HepG2 (cell line): ENCODE data around the gene L3MBTL4. TPM values are rescaled to one million over a fixed set of nuclear protein-coding genes. Genes with fewer than 3 reads are reported as not detected.

Source experiments
- ATF7-NPFF ChIP-seq: sonication (generic); formaldehyde crosslinking; IDR thresholded peaks from 2 replicates; pipeline ENCODE4 v1.8.1; 2023; ENCODE audit warnings: mild to moderate bottlenecking, low read depth, missing genetic modification reagents, moderate library complexity
- CSRNP2 ChIP-seq: sonication (generic); formaldehyde crosslinking; conservative IDR thresholded peaks from 2 replicates; pipeline ENCODE4 v1.8.0; 2022; ENCODE audit warnings: low read depth, missing genetic modification reagents
- FOXA3 ChIP-seq: IDR thresholded peaks from 2 replicates; pipeline ENCODE4 v1.6.1; 2016; ENCODE audit warnings: missing genetic modification reagents, missing compliant biosample characterization
- GABPA ChIP-seq, 2 experiments: IDR thresholded peaks; 2 replicates each; pipeline ENCODE4 v1.6.1; 2011 to 2016; ENCODE audit warnings: low read depth in 2 of 2, low read length in 1 of 2, missing biosample characterization in 1 of 2, missing genetic modification characterization in 1 of 2
- HOMEZ ChIP-seq: IDR thresholded peaks from 2 replicates; pipeline ENCODE4 v1.6.1; 2016; ENCODE audit warnings: low read depth
- KDM4B ChIP-seq: sonication (generic); formaldehyde crosslinking; IDR thresholded peaks from 2 replicates; pipeline ENCODE4 v1.4.0; 2020; ENCODE audit warnings: missing genetic modification reagents
- MED1 ChIP-seq: sonication (generic); formaldehyde crosslinking; IDR thresholded peaks from 2 replicates; pipeline ENCODE4 v1.4.0; 2020; ENCODE audit warnings: missing genetic modification reagents
- MEIS1 ChIP-seq: sonication (generic); formaldehyde crosslinking; IDR thresholded peaks from 2 replicates; pipeline ENCODE4 v1.9.0; 2021; ENCODE audit warnings: mild to moderate bottlenecking, missing genetic modification reagents, moderate library complexity, borderline replicate concordance
- PAXIP1 ChIP-seq: sonication (generic); formaldehyde crosslinking; conservative IDR thresholded peaks from 2 replicates; pipeline ENCODE4 v1.4.0; 2020; ENCODE audit warnings: mild to moderate bottlenecking, missing genetic modification reagents, moderate library complexity
- POLR2G ChIP-seq: fragments of 200-400 bp; formaldehyde crosslinking; IDR thresholded peaks from 2 replicates; pipeline ENCODE4 v1.6.1; 2018; ENCODE audit warnings: mild to moderate bottlenecking, low read depth, low read length, moderate library complexity
- RXRA ChIP-seq: sonication (generic); formaldehyde crosslinking; IDR thresholded peaks from 2 replicates; pipeline ENCODE4 v1.5.1; 2020; ENCODE audit warnings: missing genetic modification reagents
- TBX2 ChIP-seq: sonication (generic); formaldehyde crosslinking; IDR thresholded peaks from 2 replicates; pipeline ENCODE4 v1.5.0; 2020; ENCODE audit warnings: missing genetic modification reagents, mild to moderate bottlenecking, borderline replicate concordance
- ZBTB26 ChIP-seq: IDR thresholded peaks from 2 replicates; pipeline ENCODE4 v1.6.1; 2016; ENCODE audit warnings: missing compliant biosample characterization, missing genetic modification reagents, borderline replicate concordance
- ZBTB46 ChIP-seq: sonication (generic); formaldehyde crosslinking; IDR thresholded peaks from 2 replicates; pipeline ENCODE4 v1.4.0; 2020; ENCODE audit warnings: mild to moderate bottlenecking, missing genetic modification reagents, borderline replicate concordance
- ZNF10 ChIP-seq: sonication (generic); formaldehyde crosslinking; IDR thresholded peaks from 2 replicates; pipeline ENCODE4 v1.4.0; 2020; ENCODE audit warnings: mild to moderate bottlenecking, low read depth, missing genetic modification reagents, borderline replicate concordance
- ZNF768 ChIP-seq: sonication (generic); formaldehyde crosslinking; IDR thresholded peaks from 2 replicates; pipeline ENCODE4 v1.4.0; 2020; ENCODE audit warnings: missing genetic modification reagents
- polyA plus RNA-seq, 8 experiments: library from polyadenylated mRNA; depleted of rRNA in 3 of 8; stranded (reverse) in 7 of 8; unstranded in 1 of 8; fragments of >200 nt; fragmentation: Illumina TruSeq in 4 of 8; extraction: Trizol in 4 of 8; gene quantifications; 2 replicates each; pipeline versions ENCODE4 v1.2.1 to v1.2.3, GENCODE V29; 2011 to 2016; ENCODE audit warnings: low read depth in 4 of 8, missing spikeins in 1 of 8, mixed read lengths in 1 of 8; ENCODE audit not compliant: insufficient read depth in 1 of 8
- total RNA-seq, 5 experiments: library from RNA; depleted of rRNA; stranded (reverse); fragments of >200 nt; fragmentation: Illumina TruSeq; extraction: Trizol; gene quantifications; 2 replicates each; pipeline ENCODE4 v1.2.3, GENCODE V29; 2016; ENCODE audit warnings: low read depth in 1 of 5

Gene L3MBTL4
- total and polyA plus RNA-seq, 2 of the 13 experiments (the other 11 are each of a cell fraction or from before 2014, with no cell fraction given) = 10.8 to 13.3 TPM

GRCh38 chr18:6315517-6316331 lies 99.0 kb downstream of the L3MBTL4 start (continued):
- 0 out of 2 replicates have a peak, but pooled peaks have one; percentile 13 for TF ChIP-seq TBX2
- TF ChIP-seq KDM4B (CRISPR knock-in tag) = no peak
- peak; percentile 36 for TF ChIP-seq FOXA3
- TF ChIP-seq ZBTB46 (CRISPR knock-in tag) = no peak
- no peak for TF ChIP-seq GABPA (IDR thresholded peaks at IDR 0.05; ENCODE audit: low read depth, low read length)
- peak; percentile 47; the same call in 1 of the 2 replicates for TF ChIP-seq GABPA (CRISPR knock-in tag; IDR thresholded peaks at IDR 0.05; ENCODE audit: low read depth)
- no peak for TF ChIP-seq ZNF10 (CRISPR knock-in tag)
- no peak for TF ChIP-seq MED1 (CRISPR knock-in tag)
- TF ChIP-seq ZBTB26 (CRISPR knock-in tag) = no peak
- TF ChIP-seq RXRA = no peak
- no peak for TF ChIP-seq MEIS1 (CRISPR knock-in tag)
- TF ChIP-seq ZNF768 = no peak
- TF ChIP-seq ATF7-NPFF (CRISPR knock-in tag) = no peak; the same call in 1 of the 2 replicates
- peak; percentile 35; the same call in 1 of the 2 replicates for TF ChIP-seq HOMEZ (CRISPR knock-in tag)
- TF ChIP-seq POLR2G = no peak
- peak; percentile 47; the same call in 1 of the 2 replicates for TF ChIP-seq PAXIP1 (CRISPR knock-in tag)
- TF ChIP-seq CSRNP2 (CRISPR knock-in tag) = no peak
